SK-N-SH (cell line): ENCODE results near the gene CDC16.

Experiments used
- FOSL2 ChIP-seq: IDR thresholded peaks from 2 replicates; pipeline ENCODE4 v1.4.0; 2012; ENCODE audit warnings: low read depth, mild to moderate bottlenecking, moderate library complexity, borderline replicate concordance
- SMC3 ChIP-seq: IDR thresholded peaks from 2 replicates; pipeline ENCODE4 v1.6.1; 2012; ENCODE audit warnings: low read depth, low read length, improper control_type of control experiment
- TF ChIP-seq, protein P1 (sequence below): fragments of 200-600 bp; sonication (generic); IDR thresholded peaks from 2 replicates; pipeline ENCODE4 v1.6.1; 2017; ENCODE audit warnings: antibody characterized with exemption, mild to moderate bottlenecking, moderate library complexity
- TF ChIP-seq, protein P2 (sequence below): fragments of 150-350 bp; IDR thresholded peaks from 2 replicates; pipeline ENCODE4 v1.6.1; 2017; ENCODE audit warnings: antibody characterized with exemption, low read length, low read depth, borderline replicate concordance

DNA sequence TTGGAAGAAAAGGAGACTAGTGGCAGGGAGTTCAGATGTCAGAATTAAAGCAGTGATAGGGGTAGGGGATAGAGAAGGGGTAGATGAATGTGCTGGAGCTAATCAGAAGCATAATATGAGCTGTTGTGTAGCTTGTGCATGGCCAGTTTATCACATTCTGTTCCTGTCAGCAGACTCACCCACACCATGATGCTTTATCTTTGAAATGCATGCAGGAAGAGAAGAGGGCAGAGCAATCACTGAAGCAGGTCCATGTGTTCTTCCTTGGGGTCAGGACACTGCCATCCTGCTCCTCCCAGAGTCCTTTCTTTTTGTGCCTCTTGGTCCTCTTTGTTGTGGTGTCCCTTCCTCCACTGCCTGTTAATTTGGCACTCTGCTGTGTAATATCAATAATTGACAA lies 85.4 kb downstream of the CDC16 start:
- TF ChIP-seq SMC3 (no peak), FOSL2 (no peak)
- TF ChIP-seq, protein P1, sequence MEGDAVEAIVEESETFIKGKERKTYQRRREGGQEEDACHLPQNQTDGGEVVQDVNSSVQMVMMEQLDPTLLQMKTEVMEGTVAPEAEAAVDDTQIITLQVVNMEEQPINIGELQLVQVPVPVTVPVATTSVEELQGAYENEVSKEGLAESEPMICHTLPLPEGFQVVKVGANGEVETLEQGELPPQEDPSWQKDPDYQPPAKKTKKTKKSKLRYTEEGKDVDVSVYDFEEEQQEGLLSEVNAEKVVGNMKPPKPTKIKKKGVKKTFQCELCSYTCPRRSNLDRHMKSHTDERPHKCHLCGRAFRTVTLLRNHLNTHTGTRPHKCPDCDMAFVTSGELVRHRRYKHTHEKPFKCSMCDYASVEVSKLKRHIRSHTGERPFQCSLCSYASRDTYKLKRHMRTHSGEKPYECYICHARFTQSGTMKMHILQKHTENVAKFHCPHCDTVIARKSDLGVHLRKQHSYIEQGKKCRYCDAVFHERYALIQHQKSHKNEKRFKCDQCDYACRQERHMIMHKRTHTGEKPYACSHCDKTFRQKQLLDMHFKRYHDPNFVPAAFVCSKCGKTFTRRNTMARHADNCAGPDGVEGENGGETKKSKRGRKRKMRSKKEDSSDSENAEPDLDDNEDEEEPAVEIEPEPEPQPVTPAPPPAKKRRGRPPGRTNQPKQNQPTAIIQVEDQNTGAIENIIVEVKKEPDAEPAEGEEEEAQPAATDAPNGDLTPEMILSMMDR: no peak
- TF ChIP-seq, protein P2, sequence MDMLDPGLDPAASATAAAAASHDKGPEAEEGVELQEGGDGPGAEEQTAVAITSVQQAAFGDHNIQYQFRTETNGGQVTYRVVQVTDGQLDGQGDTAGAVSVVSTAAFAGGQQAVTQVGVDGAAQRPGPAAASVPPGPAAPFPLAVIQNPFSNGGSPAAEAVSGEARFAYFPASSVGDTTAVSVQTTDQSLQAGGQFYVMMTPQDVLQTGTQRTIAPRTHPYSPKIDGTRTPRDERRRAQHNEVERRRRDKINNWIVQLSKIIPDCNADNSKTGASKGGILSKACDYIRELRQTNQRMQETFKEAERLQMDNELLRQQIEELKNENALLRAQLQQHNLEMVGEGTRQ: no peak
